Measurements from ENCODE around the gene INSIG2.
"Not testable (repeated sequence)": the region's sequence is repeated elsewhere in the genome, so short reads cannot be mapped to it uniquely, and the experiment has no call there.

INSIG2 gene

GRCh38 chr2:118061135-118061955 is 26.9 kb upstream of the INSIG2 start:
- no peak for DNase-seq

- no peak for DNase-seq
Measured at GRCh38 chr2:118062048-118062447, 26.2 kb upstream of the INSIG2 start.

DNA sequence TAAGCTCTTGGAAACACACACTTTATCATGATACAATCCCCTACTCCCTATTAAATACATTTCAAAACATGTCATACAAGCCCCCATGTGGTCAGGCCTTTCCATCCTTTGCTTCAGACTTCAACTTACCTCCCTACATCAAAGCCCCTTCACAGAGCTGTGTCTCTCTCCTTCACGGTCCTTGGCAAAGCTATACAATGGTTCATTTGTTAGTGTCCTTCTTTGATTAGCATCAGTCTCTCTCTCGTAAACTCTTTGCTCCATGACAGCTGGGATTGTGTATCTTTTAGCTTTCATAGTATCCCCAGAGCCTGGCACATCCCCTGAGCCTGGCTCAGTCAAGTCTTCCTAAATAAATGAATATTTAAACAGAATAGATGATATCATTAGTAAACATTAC is 25.6 kb upstream of the INSIG2 start:
- no peak for DNase-seq

GRCh38 chr2:118065015-118065706 is 23.1 kb upstream of the INSIG2 start:
- no peak for DNase-seq

DNA sequence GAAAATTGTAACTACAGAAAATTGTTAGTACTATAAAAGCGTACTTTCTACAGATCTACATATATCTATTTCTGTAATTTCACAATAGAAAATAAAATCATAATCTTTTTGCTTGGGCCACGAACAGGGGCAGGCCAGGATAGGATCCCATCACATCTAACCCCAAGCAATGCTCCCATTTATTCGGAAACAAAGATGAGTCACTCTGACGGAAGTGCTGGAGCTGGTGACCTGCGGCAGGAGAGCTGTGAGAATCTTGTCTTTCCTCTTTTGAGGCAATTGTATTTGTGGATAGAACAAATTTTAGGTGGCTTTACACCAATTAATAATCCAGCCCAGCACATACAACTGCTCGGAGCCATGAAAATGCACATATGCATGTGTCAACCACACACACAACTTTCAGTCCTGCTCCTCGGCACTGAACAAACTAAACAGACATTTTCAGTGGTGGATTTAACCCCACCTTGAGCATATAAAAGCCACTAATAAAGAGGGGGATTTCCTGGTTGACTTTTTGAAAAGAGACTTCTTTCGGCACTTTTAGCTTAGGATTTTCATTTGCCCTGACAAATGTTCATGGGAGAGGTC is 22.3 kb upstream of the INSIG2 start:
- DNase-seq: no peak

DNA sequence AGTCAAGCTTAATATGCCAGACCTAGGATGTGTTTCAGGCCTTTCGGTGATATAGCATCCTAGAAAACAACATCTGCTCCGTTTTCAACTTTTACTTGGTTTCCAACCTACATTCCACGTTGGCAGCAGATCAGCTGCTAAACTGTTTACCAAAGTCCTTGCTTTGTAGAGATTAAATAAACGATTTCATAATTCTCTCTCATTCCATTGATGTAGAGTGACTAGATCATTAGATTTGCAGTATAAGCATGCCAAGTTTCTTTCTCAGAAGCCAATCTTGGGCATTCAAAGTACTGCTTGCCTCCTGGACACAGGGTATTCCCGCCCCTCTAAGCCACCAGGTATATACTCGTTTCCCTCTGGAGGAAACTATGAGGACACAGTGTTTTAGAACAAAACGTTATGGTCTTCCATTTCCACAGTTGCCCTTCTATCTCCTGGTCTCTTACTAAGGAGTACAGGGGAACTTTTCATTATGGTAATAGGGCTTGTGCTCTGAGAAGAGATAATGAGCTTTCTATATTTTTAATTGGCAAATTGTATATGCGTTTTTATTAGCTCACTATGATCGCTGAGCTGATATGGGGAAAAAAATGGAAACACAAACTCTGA is 10.5 kb upstream of the INSIG2 start:
- no peak for DNase-seq

DNA sequence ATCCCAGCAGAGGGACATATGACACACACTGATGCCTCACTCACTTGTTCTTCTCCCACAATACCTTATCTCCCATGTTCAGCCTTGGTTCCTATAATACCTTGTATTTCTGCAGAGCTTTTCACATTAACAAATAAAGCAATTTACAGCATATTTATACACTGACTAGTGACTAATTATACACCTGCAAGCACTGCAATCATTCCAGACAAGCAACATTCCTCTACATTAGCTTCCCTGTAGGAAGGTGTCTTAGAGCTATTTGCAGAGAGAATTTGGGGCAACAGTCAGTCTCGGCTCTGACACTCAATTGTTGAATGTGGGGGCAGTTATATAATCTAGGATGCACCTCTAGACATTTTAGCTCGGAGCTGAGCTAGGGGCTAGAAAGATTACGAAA is 9.5 kb upstream of the INSIG2 start:
- no peak for DNase-seq

DNA sequence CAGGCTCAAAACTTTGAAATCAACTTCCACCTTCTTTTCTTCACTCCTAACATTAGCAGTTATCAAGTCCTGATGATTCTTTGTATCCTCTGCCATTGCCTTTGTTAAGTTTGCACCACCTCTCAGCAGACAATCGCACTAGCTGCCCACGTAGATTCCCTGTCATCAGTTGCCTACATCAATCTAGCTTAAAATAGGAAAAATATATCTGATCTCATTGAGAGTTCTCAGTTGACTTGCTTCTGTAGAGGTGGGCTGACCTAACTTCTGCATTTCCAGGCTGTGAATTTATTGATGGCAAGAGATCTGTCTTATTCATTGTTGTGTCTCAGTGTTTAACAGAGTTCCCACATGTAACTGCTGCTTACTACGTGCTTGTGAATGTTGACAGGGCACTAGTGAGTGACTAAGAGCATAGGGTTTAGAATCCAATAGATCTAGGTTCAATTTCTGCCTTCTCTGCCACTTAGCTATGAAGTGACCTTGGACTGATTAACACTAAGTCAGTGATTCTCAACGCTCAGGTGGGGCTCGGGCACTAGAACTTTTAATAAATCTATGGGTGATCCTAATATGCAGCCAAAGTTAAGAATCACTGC is 3.7 kb upstream of the INSIG2 start:
- no peak for DNase-seq

GRCh38 chr2:118085173-118086023 is 2.9 kb upstream of the INSIG2 start:
- DNase-seq: no peak

DNA sequence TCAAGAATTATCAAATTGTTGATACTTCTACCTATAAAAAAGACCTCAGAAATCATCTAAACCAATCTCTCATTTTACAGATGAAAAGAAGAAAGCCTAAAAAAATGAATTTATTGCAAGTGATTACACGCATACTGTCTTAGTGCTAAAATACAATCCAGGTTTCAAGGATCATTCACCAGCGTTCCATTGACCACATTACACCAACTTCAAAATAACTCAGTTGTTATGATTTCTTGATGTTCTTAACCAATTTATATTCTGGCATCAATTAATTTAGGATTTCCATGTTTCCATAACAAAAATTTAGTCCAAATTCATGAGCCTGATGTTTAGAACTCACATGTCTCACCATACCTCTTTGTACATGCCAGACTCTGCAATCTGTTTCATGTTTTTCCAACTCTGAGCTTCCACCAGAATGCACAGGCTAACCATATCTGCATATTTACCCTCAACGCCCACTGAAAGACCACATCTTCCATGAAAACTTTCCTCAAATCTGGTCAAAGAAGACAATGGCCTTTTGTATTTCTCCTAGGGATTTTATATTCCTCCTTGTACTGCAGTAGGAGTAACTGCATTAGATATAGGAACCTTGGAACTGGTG is 2.1 kb upstream of the INSIG2 start:
- no peak for DNase-seq

DNA sequence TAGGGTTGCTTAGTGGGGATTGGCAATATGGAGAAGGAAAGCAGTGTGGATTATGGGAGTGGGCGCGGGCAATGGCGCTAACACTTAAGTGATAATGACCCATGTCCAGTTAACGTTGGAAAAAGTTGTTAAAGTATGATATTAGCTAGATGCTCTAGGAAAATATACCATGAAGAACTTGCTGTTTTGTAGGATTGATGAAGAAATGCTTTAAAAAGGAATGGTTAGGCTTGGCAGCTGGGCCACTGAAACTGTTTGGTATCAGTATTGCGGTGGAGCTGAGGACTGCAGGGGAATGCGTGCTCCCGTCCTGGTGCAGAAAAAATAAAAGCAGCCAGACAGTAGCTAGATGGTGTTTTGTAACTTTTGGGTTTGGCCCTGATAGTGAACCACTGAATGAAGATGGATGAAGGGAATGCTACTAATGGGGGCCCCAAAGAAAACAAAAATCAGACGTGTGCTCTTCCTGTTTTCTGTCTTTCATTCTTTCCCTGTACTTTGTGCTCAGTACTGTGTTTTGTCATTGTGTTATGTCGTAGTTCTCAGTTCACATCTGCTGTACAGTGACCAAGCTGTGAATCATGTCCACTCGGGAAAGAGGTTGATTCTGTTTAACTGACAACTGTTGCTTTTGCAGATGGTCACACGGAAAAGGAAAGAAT is 999 bp downstream of the INSIG2 start:
- no peak for DNase-seq

GRCh38 chr2:118090387-118091139 is 2.3 kb downstream of the INSIG2 start:
- DNase-seq: no peak

- no peak for DNase-seq
Measured at GRCh38 chr2:118091140-118091478, 2.8 kb downstream of the INSIG2 start.

DNA sequence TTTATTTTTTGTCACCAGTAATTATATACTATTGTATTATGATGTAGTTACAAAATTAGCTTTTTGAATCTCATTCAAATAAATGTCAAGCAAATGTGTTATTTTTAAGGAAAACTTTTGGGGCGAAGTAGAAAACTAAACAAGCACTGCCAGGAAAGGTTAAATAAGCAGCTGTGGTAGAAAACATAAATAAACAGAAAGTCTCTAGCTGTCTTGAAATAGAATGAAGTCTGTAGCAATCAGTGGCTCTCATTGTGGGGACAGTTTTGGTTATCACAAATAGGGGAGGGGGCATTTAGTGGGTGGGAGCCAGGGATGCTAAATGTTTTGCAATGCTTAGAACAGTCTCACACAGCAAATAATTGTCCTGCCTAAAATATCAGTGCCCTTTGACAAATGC is 3.4 kb downstream of the INSIG2 start:
- DNase-seq: no peak

DNA sequence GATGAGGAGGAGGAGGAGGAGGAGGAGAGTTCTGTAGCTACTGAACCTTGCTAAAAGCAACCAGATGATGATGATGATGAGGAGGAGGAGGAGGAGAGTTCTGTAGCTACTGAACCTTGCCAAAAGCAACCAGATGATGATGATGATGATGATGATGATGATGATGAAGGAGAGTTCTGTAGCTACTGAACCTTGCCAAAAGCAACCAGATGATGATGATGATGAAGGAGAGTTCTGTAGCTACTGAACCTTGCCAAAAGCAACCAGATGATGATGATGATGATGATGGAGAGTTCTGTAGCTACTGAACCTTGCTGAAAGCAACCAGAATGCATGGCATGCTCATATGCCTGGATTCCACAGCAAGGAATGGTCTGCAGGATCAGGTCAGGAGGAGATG is 5.8 kb downstream of the INSIG2 start:
- not testable (repeated sequence) for DNase-seq

DNA sequence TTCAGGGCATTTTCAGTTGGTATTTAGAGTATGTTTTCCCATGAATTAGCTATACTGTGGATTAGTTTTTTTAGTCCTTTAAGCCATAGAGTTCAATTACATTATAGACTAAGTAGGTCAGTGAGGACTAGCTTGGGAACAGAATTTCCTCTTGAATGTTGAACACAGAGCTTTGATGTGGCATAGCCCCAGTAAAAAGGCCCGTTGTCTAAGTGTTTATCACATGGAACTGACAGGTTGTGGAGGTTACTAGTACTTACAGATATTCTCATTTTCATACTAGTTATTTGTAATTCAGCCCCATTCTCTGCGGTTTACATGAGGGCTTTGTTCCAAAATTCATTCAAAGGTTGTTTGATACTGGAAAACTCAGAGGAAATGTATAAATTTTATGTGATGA is 6.2 kb downstream of the INSIG2 start:
- no peak for DNase-seq

DNA sequence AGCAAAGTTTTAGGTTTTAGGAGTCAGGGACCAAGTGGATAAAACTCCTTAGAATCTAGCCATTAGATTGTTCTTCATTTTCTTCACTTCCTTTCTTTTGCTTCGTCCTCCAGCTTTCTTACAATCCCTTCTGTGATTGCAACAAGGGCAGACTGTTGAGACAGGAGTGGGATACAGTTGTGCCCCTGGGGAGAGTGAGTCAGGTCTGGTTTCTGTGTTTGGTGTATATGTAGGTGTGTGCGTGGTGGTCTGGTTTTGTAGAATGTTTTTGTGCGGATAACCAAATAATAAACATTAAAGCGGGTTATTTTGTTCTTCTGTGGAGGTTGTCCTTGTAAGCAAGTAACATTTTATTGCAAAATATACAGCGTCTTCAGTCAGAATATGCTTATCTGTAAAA is 7.3 kb downstream of the INSIG2 start:
- DNase-seq: no peak

- no peak for DNase-seq
Measured at GRCh38 chr2:118097657-118098056, 9.4 kb downstream of the INSIG2 start.

GRCh38 chr2:118098307-118099030 is 10.2 kb downstream of the INSIG2 start:
- DNase-seq: no peak
